ENCODE measurements around the gene C1orf226. TPM values are rescaled to one million over a fixed set of nuclear protein-coding genes. Genes with fewer than 3 reads are reported as not detected.
"Not testable (repeated sequence)": the region's sequence is repeated elsewhere in the genome, so short reads cannot be mapped to it uniquely, and the experiment has no call there.

The C1orf226 gene
- total RNA-seq, 1 experiment from 2014 or later: 7.7 TPM

DNA sequence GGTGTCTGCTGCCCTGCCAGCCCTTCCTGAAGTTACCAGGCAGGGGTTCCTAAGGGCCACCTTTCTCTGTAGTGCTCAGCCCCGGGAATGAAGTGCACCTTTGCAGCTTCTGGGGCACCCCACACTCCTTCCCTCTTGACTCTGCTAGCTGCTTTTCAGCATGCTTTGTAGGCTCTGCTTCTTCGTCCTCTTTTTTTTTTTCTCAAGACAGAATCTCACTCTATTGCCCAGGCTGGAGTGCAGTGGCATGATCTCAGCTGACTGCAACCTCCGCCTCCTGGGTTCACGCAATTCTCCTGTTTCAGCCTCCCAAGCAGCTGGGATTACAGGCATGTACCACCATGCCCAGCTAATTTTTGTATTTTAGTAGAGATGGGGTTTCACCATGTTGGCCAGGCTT, 29.7 kb upstream of the C1orf226 start:
- H4K20me1 ChIP-seq (ENCODE audit: insufficient read depth); H3K4me2 ChIP-seq (ENCODE audit: low read length); ATAC-seq; H3K9me2 ChIP-seq (ENCODE audit: insufficient read depth); BruUV-seq (replicated peaks); DNase-seq (ENCODE audit: low read depth, low spot score); H3K4me3 ChIP-seq (replicated peaks in 1 of 2; ENCODE audit: low read depth in 1 of 2, low read length in 2 of 2); RAD21 ChIA-PET (ENCODE audit: low non-redundant PET in 1 of 2, low total read pairs in 2 of 2, uncharacterized antibody in 2 of 2, unreplicated experiment in 2 of 2); H3K9ac ChIP-seq (ENCODE audit: low read length); H3K27me3 ChIP-seq (ENCODE audit: insufficient read depth, low read length); H3K79me2 ChIP-seq (ENCODE audit: insufficient read depth, low read length); CTCF ChIA-PET; H2AFZ ChIP-seq (ENCODE audit: low read depth, low read length, poor library complexity, severe bottlenecking); H3K9me3 ChIP-seq (ENCODE audit: control insufficient read depth in 1 of 2, insufficient read depth in 1 of 2, low read depth in 1 of 2, low read length in 2 of 2); H3K27ac ChIP-seq (ENCODE audit: low read depth, low read length); H3K36me3 ChIP-seq (ENCODE audit: control insufficient read depth in 1 of 2, insufficient read depth in 2 of 2, low read length in 2 of 2); POLR2A ChIA-PET: not testable (repeated sequence)
- H3K4me1 ChIP-seq (ENCODE audit: control insufficient read depth in 1 of 2, insufficient read depth in 2 of 2, low read length in 2 of 2): peaks cover 23 to 36% of the 10 kb centered on the region in 2 experiments
- intact Hi-C loops (cut with micrococcal nuclease): loop anchor here (10.0 kb wide), 3 partner anchors 143 to 263 kb away; partner anchors contain the start of genes UAP1 and UHMK1

DNA sequence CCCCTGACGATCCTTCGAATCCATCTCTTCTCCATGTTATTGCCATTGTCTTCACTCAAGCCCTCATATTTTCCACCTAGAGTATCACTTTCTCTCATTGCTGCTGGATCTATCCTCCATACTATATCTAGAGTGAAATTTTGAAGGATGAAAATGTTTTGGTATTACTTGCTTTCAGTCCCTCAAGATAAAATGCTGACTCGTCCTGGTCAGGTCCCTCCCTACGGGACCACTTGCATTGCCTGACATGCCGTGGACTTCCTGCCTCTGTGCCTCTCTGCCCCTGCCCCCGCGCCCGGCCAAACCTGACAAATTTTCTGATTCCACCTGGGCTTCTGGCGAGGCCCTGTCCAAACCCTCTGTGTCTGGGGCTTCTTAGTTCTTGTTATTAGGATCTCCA, 28.4 kb upstream of the C1orf226 start:
- BruUV-seq (replicated peaks): no TSS peak
- no peaks in the 10 kb centered on the region for H3K9me2 ChIP-seq (ENCODE audit: insufficient read depth)
- no peak overlapping the region for H3K4me3 ChIP-seq (replicated peaks in 1 of 2; ENCODE audit: low read depth in 1 of 2, low read length in 2 of 2)
- no peaks in the 10 kb centered on the region for H3K27me3 ChIP-seq (ENCODE audit: insufficient read depth, low read length)
- POLR2A ChIA-PET: no interaction called here
- no peak overlapping the region for H3K9ac ChIP-seq (ENCODE audit: low read length)
- RAD21 ChIA-PET (ENCODE audit: low non-redundant PET in 1 of 2, low total read pairs in 2 of 2, uncharacterized antibody in 2 of 2, unreplicated experiment in 2 of 2): no interaction called here
- H3K36me3 ChIP-seq (ENCODE audit: control insufficient read depth in 1 of 2, insufficient read depth in 2 of 2, low read length in 2 of 2): no peaks in the 10 kb centered on the region
- DNase-seq (ENCODE audit: low read depth, low spot score) (no peak), ATAC-seq (no peak)
- intact Hi-C loops (cut with micrococcal nuclease): loop anchor here (10.0 kb wide), 3 partner anchors 142 to 262 kb away; partner anchors contain the start of genes UAP1 and UHMK1
- peaks cover 23 to 25% of the 10 kb centered on the region in 2 experiments for H3K4me1 ChIP-seq (ENCODE audit: control insufficient read depth in 1 of 2, insufficient read depth in 2 of 2, low read length in 2 of 2)
- no peaks in the 10 kb centered on the region for H4K20me1 ChIP-seq (ENCODE audit: insufficient read depth)
- TF ChIP-seq CBX3 (IDR thresholded peaks at IDR 0.05; ENCODE audit: low read depth) (no peak), POLR2A (IDR thresholded peaks at IDR 0.05; ENCODE audit: borderline replicate concordance, extremely low read depth, insufficient read depth, insufficient read length) (no peak), SIN3A (IDR thresholded peaks at IDR 0.05; ENCODE audit: low read depth) (no peak), EGR1 (IDR thresholded peaks at IDR 0.05; ENCODE audit: low read depth) (no peak), SP1 (IDR thresholded peaks at IDR 0.05; ENCODE audit: low read depth) (no peak), FOSL1 (IDR thresholded peaks at IDR 0.05; ENCODE audit: low read depth) (no peak)
- TF ChIP-seq, protein P1, sequence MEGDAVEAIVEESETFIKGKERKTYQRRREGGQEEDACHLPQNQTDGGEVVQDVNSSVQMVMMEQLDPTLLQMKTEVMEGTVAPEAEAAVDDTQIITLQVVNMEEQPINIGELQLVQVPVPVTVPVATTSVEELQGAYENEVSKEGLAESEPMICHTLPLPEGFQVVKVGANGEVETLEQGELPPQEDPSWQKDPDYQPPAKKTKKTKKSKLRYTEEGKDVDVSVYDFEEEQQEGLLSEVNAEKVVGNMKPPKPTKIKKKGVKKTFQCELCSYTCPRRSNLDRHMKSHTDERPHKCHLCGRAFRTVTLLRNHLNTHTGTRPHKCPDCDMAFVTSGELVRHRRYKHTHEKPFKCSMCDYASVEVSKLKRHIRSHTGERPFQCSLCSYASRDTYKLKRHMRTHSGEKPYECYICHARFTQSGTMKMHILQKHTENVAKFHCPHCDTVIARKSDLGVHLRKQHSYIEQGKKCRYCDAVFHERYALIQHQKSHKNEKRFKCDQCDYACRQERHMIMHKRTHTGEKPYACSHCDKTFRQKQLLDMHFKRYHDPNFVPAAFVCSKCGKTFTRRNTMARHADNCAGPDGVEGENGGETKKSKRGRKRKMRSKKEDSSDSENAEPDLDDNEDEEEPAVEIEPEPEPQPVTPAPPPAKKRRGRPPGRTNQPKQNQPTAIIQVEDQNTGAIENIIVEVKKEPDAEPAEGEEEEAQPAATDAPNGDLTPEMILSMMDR (IDR thresholded peaks at IDR 0.05 in 2 of 3, conservative IDR thresholded peaks at IDR 0.05 in 1 of 3; ENCODE audit: borderline replicate concordance in 1 of 3, insufficient read depth in 1 of 3, low read depth in 2 of 3, low read length in 2 of 3): no peak
- H2AFZ ChIP-seq (ENCODE audit: low read depth, low read length, poor library complexity, severe bottlenecking): no peak overlapping the region
- H3K9me3 ChIP-seq (ENCODE audit: control insufficient read depth in 1 of 2, insufficient read depth in 1 of 2, low read depth in 1 of 2, low read length in 2 of 2): no peaks in the 10 kb centered on the region
- H3K4me2 ChIP-seq (ENCODE audit: low read length): no peak overlapping the region
- CTCF ChIA-PET: no interaction called here
- H3K79me2 ChIP-seq (ENCODE audit: insufficient read depth, low read length): no peaks in the 10 kb centered on the region
- no peak overlapping the region for H3K27ac ChIP-seq (ENCODE audit: low read depth, low read length)

Measured in HCT116 (cell line).